HEK293 (cell line): ENCODE data around the gene ABR.

ENCODE experiments used
- BCL11A ChIP-seq: fragments of 450-650 bp; formaldehyde crosslinking; IDR thresholded peaks from 2 replicates; pipeline ENCODE4 v1.5.1; 2016; ENCODE audit warnings: low read depth, missing biosample characterization, missing genetic modification characterization
- ELK4 ChIP-seq: IDR thresholded peaks from 2 replicates; pipeline ENCODE4 v1.6.1; 2011; ENCODE audit warnings: mild to moderate bottlenecking, low read depth, low read length, borderline replicate concordance
- FEZF1 ChIP-seq: fragments of 450-650 bp; formaldehyde crosslinking; IDR thresholded peaks from 2 replicates; pipeline ENCODE4 v1.5.1; 2016; ENCODE audit warnings: missing biosample characterization, missing genetic modification characterization
- GFI1B ChIP-seq: fragments of 450-650 bp; formaldehyde crosslinking; IDR thresholded peaks from 2 replicates; pipeline ENCODE4 v1.5.1; 2016; ENCODE audit warnings: missing biosample characterization, missing genetic modification characterization
- GLIS1 ChIP-seq: fragments of 450-650 bp; formaldehyde crosslinking; IDR thresholded peaks from 2 replicates; pipeline ENCODE4 v1.5.1; 2016; ENCODE audit warnings: missing biosample characterization, missing genetic modification characterization
- HIC1 ChIP-seq: fragments of 450-650 bp; formaldehyde crosslinking; IDR thresholded peaks from 2 replicates; pipeline ENCODE4 v1.5.1; 2016; ENCODE audit warnings: missing biosample characterization, missing genetic modification characterization
- INSM2 ChIP-seq: fragments of 450-650 bp; formaldehyde crosslinking; IDR thresholded peaks from 2 replicates; pipeline ENCODE4 v1.5.1; 2016; ENCODE audit warnings: missing biosample characterization, missing genetic modification characterization
- PRDM6 ChIP-seq: fragments of 450-650 bp; formaldehyde crosslinking; IDR thresholded peaks from 2 replicates; pipeline ENCODE4 v1.5.1; 2017; ENCODE audit warnings: missing biosample characterization, missing genetic modification characterization
- TCF7L2 ChIP-seq: IDR thresholded peaks from 2 replicates; pipeline ENCODE4 v1.6.1; 2011; ENCODE audit warnings: low read depth, mild to moderate bottlenecking, inconsistent platforms, low read length, moderate library complexity, borderline replicate concordance
- TSHZ1 ChIP-seq: fragments of 450-650 bp; formaldehyde crosslinking; IDR thresholded peaks from 2 replicates; pipeline ENCODE4 v1.5.1; 2016; ENCODE audit warnings: missing biosample characterization, missing genetic modification characterization, borderline replicate concordance
- WT1 ChIP-seq: fragments of 450-650 bp; formaldehyde crosslinking; IDR thresholded peaks from 2 replicates; pipeline ENCODE4 v1.5.1; 2016; ENCODE audit warnings: missing biosample characterization, missing genetic modification characterization
- ZBTB17 ChIP-seq: fragments of 450-650 bp; formaldehyde crosslinking; IDR thresholded peaks from 2 replicates; pipeline ENCODE4 v1.5.1; 2016; ENCODE audit warnings: missing biosample characterization, missing genetic modification characterization
- ZBTB6 ChIP-seq: fragments of 450-650 bp; formaldehyde crosslinking; IDR thresholded peaks from 2 replicates; pipeline ENCODE4 v1.5.1; 2017; ENCODE audit warnings: missing biosample characterization, missing genetic modification characterization
- ZFP41 ChIP-seq: fragments of 450-650 bp; formaldehyde crosslinking; IDR thresholded peaks from 2 replicates; pipeline ENCODE4 v1.5.1; 2016; ENCODE audit warnings: missing biosample characterization, missing genetic modification characterization, borderline replicate concordance
- ZNF292 ChIP-seq: fragments of 450-650 bp; formaldehyde crosslinking; IDR thresholded peaks from 2 replicates; pipeline ENCODE4 v1.5.1; 2016; ENCODE audit warnings: low read depth, missing biosample characterization, missing genetic modification characterization, borderline replicate concordance
- ZNF302 ChIP-seq: fragments of 450-650 bp; formaldehyde crosslinking; IDR thresholded peaks from 2 replicates; pipeline ENCODE4 v1.5.1; 2016; ENCODE audit warnings: missing biosample characterization, missing genetic modification characterization, low read depth
- ZNF311 ChIP-seq: fragments of 450-650 bp; formaldehyde crosslinking; IDR thresholded peaks from 2 replicates; pipeline ENCODE4 v1.5.1; 2017; ENCODE audit warnings: missing biosample characterization, missing genetic modification characterization, borderline replicate concordance
- ZNF354C ChIP-seq: fragments of 450-650 bp; formaldehyde crosslinking; IDR thresholded peaks from 2 replicates; pipeline ENCODE4 v1.5.1; 2016; ENCODE audit warnings: missing biosample characterization, missing genetic modification characterization, low read depth, borderline replicate concordance
- ZNF362 ChIP-seq: fragments of 450-650 bp; formaldehyde crosslinking; IDR thresholded peaks from 2 replicates; pipeline ENCODE4 v1.5.1; 2016; ENCODE audit warnings: missing biosample characterization, missing genetic modification characterization
- ZNF366 ChIP-seq: fragments of 450-650 bp; formaldehyde crosslinking; conservative IDR thresholded peaks from 2 replicates; pipeline ENCODE4 v1.5.1; 2016; ENCODE audit warnings: missing biosample characterization, missing genetic modification characterization
- ZNF513 ChIP-seq: fragments of 450-650 bp; IDR thresholded peaks from 2 replicates; pipeline ENCODE4 v1.5.1; 2018; ENCODE audit warnings: missing biosample characterization, missing genetic modification characterization
- ZNF747 ChIP-seq: fragments of 450-650 bp; formaldehyde crosslinking; IDR thresholded peaks from 2 replicates; pipeline ENCODE4 v1.5.1; 2016; ENCODE audit warnings: missing biosample characterization, missing genetic modification characterization
- ZSCAN23 ChIP-seq: fragments of 450-650 bp; formaldehyde crosslinking; IDR thresholded peaks from 2 replicates; pipeline ENCODE4 v1.5.1; 2016; ENCODE audit warnings: missing biosample characterization, missing genetic modification characterization
- ZSCAN30 ChIP-seq: fragments of 450-650 bp; IDR thresholded peaks from 2 replicates; pipeline ENCODE4 v1.5.1; 2018; ENCODE audit warnings: missing biosample characterization, mild to moderate bottlenecking, missing genetic modification characterization, moderate library complexity

ABR gene

GRCh38 chr17:956905-957304 lies 222.9 kb downstream of the ABR start (continued):
- no peak for TF ChIP-seq ZNF513 (tag by site-specific recombination)
- peak; percentile 59 for TF ChIP-seq GLIS1
- no peak for TF ChIP-seq ZNF302
- no peak for TF ChIP-seq ZBTB6 (tag by site-specific recombination)
- TF ChIP-seq ZNF362 = no peak
- TF ChIP-seq ZNF366 = peak; percentile 77
- peak; percentile 73 for TF ChIP-seq FEZF1
- peak; percentile 72; the same call in 1 of the 2 replicates for TF ChIP-seq TSHZ1 (tag by site-specific recombination)
- peak; percentile 71 for TF ChIP-seq ZSCAN23 (tag by site-specific recombination)
- TF ChIP-seq ZBTB17 = peak; percentile 58
- TF ChIP-seq ELK4 = no peak
- peak; percentile 74; the same call in 1 of the 2 replicates for TF ChIP-seq HIC1 (tag by site-specific recombination)
- no peak for TF ChIP-seq ZNF354C (tag by site-specific recombination)
- TF ChIP-seq TCF7L2 = peak; percentile 72; the same call in 1 of the 2 replicates
- TF ChIP-seq BCL11A (tag by site-specific recombination) = peak; percentile 75; the same call in 1 of the 2 replicates
- TF ChIP-seq INSM2 = peak; percentile 28; the same call in 1 of the 2 replicates
- 0 out of 2 replicates have a peak, but pooled peaks have one; percentile 41 for TF ChIP-seq ZSCAN30 (tag by site-specific recombination)
- 0 out of 2 replicates have a peak, but pooled peaks have one; percentile 40 for TF ChIP-seq GFI1B (tag by site-specific recombination)
- no peak for TF ChIP-seq ZNF311 (tag by site-specific recombination)
- peak; percentile 62 for TF ChIP-seq WT1 (tag by site-specific recombination)
- TF ChIP-seq ZNF292 (tag by site-specific recombination) = no peak
- TF ChIP-seq ZFP41 = no peak
- peak; percentile 82 for TF ChIP-seq PRDM6
- no peak for TF ChIP-seq ZNF747 (tag by site-specific recombination)
